Measurements from ENCODE around the gene NKX3-2. TPM values are rescaled to one million over a fixed set of nuclear protein-coding genes. Genes with fewer than 3 reads are reported as not detected.

Gene NKX3-2
- total RNA-seq, 2 donors from 2014 or later: not detected

DNA sequence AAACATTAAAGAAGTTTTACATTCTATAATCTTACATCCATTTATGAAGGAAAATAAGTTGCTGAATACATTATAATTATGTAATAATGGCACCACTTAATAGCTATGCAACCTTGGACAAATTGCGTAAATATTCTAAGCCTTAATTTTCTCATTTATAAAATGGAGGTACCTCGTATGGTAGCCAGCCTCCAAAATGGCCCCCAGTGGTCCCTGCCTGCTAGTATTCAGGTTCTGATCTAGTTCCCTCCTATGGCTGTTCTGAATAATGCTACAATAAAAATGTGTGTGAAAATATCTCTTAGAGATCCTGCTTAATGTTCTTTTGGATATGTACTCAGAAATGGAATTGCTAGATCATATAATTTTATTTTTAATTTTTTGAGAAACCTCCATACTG lies 11.0 kb upstream of the NKX3-2 start:
- H3K9me3 ChIP-seq (ENCODE audit: control insufficient read depth, low read length, poor library complexity, severe bottlenecking): no peaks in the 10 kb centered on the region
- Mint-ChIP-seq H3K27ac (no peak overlapping the region), H3K4me1 (no peaks in the 10 kb centered on the region), H3K4me3 (no peak overlapping the region), H3K36me3 (ENCODE audit: low read depth) (no peaks in the 10 kb centered on the region), H3K27me3 (peaks cover 64% of the 10 kb centered on the region)
- DNase-seq: no peak
- ATAC-seq: no peak

DNA sequence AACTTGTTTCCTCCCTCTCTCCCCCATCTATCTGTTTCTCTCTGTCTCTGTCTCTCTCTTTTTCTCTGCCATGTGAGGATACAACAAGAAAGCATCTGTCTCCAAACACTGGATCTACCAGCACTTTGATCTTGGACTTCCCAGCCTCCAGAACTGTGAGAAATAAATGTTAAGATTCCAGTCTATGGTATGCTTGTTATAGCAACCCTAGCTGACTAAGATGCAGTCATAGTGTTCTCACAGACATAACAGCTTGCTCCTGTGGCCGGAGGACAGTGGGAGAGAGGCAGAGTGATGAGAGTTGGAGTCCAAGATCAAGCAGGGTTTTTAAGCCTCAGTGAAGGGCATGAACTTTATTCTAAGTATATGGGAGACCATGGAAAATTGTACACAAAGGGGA lies 8.8 kb upstream of the NKX3-2 start:
- DNase-seq (no peak), ATAC-seq (no peak)
- no peak overlapping the region for H3K4me3 Mint-ChIP-seq
- H3K36me3 Mint-ChIP-seq (ENCODE audit: low read depth): no peaks in the 10 kb centered on the region
- H3K9me3 ChIP-seq (ENCODE audit: control insufficient read depth, low read length, poor library complexity, severe bottlenecking): no peaks in the 10 kb centered on the region
- H3K27me3 Mint-ChIP-seq: peaks cover 76% of the 10 kb centered on the region
- peaks cover 7% of the 10 kb centered on the region for H3K4me1 Mint-ChIP-seq
- H3K27ac Mint-ChIP-seq: no peak overlapping the region

DNA sequence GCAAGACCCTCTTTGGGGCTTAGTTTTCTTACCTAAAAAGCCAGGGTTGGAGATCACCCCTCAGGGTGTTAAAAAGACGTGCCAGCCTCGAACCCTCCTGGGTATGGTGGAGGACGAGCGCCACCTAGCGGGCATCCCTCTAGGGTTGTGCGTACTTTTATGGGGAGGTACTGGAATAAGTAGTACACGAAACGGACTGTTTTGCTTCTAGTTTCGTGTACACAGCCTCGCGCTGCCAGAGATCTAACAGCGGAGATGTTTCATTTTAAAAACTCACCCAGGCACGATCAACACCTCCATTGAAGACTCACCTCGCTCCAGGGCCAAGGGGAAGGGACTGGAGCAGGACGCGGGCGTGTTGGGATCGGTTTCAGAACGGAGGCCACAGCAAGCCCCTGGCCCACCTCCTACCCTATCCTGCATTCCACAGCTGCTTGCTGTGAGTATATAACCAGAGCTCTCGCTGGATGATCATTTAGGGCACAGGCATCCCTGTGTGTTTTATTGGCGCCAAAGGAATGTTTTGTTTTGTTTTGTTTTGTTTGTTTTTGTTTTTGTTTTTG lies 4.8 kb upstream of the NKX3-2 start:
- Mint-ChIP-seq H3K27ac (peak overlapping the region; percentile 72), H3K4me3 (peak overlapping the region; percentile 55)

DNA sequence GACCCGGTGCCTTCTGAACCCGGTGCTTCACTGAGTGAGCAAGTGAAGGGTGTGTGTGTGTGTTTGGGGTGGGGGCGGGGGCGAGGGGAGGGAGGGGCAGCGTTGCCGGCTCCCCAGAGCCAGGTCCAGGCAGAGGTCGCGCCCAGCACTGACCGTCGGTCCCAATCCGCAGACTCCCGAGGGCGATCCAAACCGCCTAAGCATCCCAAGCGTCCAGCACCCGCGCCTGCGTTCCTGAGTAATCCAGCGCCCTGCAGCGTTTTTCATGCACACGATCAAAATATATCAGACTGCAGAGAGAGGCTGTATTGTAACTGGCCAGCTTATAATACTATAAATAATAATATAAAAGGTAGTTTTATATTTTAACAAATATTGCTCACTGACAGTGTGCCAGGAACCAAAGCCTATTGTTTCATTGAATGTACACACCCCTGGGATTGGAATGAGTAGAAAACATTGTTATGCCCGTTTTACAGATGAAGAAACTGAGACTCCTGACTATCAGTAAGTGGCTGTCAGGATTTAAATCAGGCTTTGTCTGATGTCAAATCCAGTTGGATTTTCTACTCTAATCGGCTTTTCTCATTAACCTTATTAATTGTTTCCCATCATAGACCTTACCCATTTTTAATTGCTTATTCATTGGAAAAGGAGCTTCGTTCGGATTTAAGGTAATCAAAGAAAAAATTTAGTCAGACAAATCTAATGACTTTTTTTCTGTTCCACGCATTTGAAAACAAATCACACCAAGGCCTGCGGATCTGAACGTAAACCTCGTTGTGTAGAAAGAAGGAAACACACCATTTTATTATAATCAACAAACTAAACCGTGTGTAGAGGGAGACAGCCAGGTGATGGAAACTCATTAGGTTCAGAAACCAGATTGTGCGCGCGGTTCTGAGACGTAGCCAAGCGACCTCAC lies 4.0 kb upstream of the NKX3-2 start:
- H3K27me3 Mint-ChIP-seq: peaks cover 74% of the 10 kb centered on the region
- H3K27ac Mint-ChIP-seq: peak overlapping the region; percentile 72
- DNase-seq (no peak), ATAC-seq (peak; percentile 22)
- peaks cover 20% of the 10 kb centered on the region for H3K4me1 Mint-ChIP-seq
- peaks cover 7% of the 10 kb centered on the region for H3K9me3 ChIP-seq (ENCODE audit: control insufficient read depth, low read length, poor library complexity, severe bottlenecking)
- H3K36me3 Mint-ChIP-seq (ENCODE audit: low read depth): peaks cover 7% of the 10 kb centered on the region
- peak overlapping the region; percentile 55 for H3K4me3 Mint-ChIP-seq

More for the DNA sequence above, 4.8 kb upstream of the NKX3-2 start:
- Mint-ChIP-seq H3K27me3 (peaks cover 77% of the 10 kb centered on the region), H3K36me3 (ENCODE audit: low read depth) (peaks cover 7% of the 10 kb centered on the region), H3K4me1 (peaks cover 18% of the 10 kb centered on the region)
- peaks cover 7% of the 10 kb centered on the region for H3K9me3 ChIP-seq (ENCODE audit: control insufficient read depth, low read length, poor library complexity, severe bottlenecking)
- ATAC-seq: peak; percentile 77
- peak; percentile 56 to 73 (median 58) for DNase-seq

DNA sequence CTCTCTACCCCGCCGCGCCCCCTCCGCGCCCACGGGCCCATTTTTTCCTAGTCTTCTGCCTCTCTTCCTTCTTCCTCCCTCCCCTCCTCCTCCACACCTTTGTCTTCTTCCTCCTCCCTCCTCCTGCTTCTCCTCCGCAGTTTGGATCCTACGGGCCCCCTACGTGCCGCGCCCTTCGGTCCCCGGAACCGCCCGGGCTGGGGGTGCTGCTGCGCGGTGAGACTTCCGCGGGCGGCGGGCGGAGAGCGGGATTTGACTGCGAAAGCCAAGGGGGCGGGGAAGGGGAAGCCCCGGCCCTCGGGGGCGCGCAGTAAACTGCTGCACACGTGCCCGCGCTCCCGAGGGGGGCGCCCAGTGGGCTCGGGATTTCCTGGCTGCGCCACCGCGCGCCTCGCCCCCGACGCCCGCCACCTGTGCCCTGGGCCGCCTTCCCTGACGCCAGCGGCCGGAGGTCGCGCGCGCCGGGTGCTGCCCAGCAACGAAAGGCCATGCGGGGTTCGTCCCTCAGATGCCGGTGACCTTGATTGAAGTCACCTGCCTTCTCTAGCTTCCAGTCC lies 3.3 kb upstream of the NKX3-2 start:
- H3K4me3 Mint-ChIP-seq: peak overlapping the region; percentile 88
- H3K27me3 Mint-ChIP-seq: peaks cover 74% of the 10 kb centered on the region
- ATAC-seq (peak; percentile 31), DNase-seq (no peak)
- H3K36me3 Mint-ChIP-seq (ENCODE audit: low read depth): peaks cover 7% of the 10 kb centered on the region
- H3K27ac Mint-ChIP-seq: no peak overlapping the region
- peaks cover 20% of the 10 kb centered on the region for H3K4me1 Mint-ChIP-seq
- H3K9me3 ChIP-seq (ENCODE audit: control insufficient read depth, low read length, poor library complexity, severe bottlenecking): peaks cover 7% of the 10 kb centered on the region

DNA sequence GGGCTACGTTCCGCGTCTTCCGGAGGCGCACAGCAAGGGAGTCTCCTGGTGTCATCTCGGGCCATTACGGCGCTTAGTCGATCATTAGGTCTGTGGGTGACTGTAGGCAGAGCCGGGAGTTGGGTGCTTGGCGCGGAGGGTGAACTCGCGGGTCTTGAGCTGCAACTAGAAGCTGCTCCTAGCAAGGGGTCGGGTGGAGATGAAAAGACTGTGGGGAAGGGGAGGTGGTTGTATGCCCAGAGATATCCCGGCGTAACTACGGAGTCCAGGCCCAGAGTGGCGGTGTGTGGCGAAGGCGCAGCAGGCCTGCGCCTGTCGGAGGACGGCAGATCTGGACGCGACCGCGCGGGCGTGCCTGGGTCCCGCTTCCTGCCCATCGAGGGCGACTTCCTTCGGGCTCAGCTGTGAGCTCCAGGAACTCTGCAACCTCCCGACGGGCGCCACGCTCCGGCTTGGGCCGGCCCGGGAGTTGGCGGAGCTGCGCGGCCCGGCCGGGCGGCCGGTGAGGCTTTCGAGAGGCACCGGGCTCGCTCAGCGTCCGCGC lies 2.7 kb upstream of the NKX3-2 start:
- peak; percentile 10 for ATAC-seq
- Mint-ChIP-seq H3K36me3 (ENCODE audit: low read depth) (peaks cover 7% of the 10 kb centered on the region), H3K4me1 (peaks cover 20% of the 10 kb centered on the region), H3K27ac (peak overlapping the region; percentile 64), H3K27me3 (peaks cover 70% of the 10 kb centered on the region), H3K4me3 (peak overlapping the region; percentile 88)
- peaks cover 7% of the 10 kb centered on the region for H3K9me3 ChIP-seq (ENCODE audit: control insufficient read depth, low read length, poor library complexity, severe bottlenecking)
- no peak for DNase-seq

DNA sequence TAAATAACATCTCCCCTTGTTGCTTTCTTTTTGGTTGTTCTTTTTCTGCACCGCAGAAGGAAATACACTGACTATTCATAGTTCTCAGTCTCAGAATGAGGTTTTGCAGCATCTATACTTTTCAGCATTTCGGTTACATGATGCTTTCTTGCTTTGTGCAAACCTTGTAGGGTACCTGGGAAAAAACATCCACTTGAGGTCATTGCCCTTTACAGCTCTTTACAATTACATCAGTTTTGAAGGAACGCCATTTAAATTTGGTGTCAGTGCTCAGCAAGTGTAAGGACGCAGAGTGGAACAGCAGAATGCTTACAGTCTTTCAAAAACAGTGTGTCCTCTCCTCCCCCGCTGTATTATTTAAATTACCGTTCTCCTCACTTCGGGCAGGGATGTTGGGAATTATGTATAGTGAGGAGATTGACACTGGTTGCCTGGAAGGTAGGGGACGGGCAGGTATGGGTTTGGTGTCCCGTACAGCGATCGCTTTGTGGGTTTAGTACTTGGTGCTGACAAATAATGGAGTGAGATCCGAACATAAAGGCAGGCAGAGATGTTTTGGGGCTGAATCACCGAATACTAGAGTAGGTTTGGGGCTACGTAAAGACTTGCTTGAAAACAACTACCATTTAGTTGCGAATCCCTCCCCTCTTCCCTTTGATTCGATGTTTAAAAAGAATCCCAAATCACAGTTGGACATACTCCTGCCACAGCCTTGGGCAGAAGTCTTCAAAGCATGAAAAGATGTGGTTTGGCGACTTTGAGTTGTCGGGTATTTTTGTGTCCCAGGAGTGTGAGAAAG lies 2.0 kb upstream of the NKX3-2 start:
- Mint-ChIP-seq H3K4me1 (peaks cover 22% of the 10 kb centered on the region), H3K4me3 (peak overlapping the region; percentile 88), H3K27me3 (peaks cover 70% of the 10 kb centered on the region), H3K36me3 (ENCODE audit: low read depth) (peaks cover 7% of the 10 kb centered on the region), H3K27ac (peak overlapping the region; percentile 64)
- DNase-seq (no peak), ATAC-seq (no peak)
- peaks cover 7% of the 10 kb centered on the region for H3K9me3 ChIP-seq (ENCODE audit: control insufficient read depth, low read length, poor library complexity, severe bottlenecking)

DNA sequence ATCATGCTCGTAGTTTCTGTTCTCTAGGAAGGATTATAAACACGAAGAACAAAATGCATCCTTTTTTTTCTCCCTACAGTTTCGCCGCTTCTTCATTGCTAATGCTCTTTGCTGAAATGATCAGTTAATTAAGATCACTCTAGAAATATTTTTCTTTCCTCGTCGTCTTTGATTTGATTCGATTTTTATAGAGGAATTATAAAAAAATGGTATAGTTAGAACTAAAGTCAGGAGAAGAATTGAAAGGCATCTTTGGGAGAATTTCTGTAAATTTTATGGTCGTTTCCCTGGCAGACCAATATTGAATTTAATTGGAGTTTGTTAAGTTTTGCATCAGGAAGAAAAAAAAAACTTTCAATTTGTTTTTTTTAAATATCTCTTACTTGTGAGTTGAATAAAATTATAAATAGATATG lies 1.1 kb upstream of the NKX3-2 start:
- peaks cover 7% of the 10 kb centered on the region for H3K9me3 ChIP-seq (ENCODE audit: control insufficient read depth, low read length, poor library complexity, severe bottlenecking)
- Mint-ChIP-seq H3K27ac (no peak overlapping the region), H3K27me3 (peaks cover 70% of the 10 kb centered on the region), H3K4me3 (peak overlapping the region; percentile 82), H3K36me3 (ENCODE audit: low read depth) (peaks cover 7% of the 10 kb centered on the region), H3K4me1 (peaks cover 28% of the 10 kb centered on the region)
- ATAC-seq (no peak), DNase-seq (no peak)

DNA sequence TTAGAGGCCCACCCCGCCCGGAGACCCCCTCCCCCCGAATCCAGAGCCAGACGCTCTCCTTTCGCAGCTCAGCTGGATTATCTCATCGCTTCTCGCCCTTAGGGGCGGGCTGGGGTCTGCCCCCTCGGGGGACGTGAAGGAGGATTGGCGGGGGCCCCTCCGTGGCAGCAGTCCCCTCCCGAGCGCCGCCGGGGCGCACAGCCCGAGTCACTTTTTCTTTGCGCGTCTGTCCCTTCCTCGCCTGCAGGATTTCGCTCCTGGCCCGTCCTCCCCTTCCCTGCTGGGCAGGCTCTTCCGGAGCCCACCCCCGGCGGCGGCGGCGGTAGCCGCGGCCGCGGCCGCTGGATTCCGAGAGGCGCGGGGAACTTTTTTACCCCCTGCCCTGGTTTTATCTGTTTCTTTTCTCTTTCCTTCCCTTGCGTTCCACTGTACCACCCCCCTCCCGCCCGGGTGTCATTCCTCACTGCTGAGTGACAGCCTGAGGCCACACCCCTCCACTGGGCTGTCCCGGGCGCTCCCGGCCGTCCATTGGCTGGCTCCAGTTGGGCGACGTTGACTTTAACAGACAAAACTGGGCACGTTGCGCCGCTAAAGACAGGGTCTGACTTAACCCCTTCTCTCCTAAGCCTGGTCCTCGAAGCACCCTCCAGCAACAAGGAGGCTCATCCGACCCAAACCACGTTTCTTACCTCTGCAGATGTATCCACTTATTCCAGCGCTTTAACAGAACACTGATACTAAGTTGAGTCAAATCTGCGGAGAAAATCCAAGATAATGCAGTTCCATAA lies 492 bp upstream of the NKX3-2 start:
- H3K27me3 Mint-ChIP-seq: peaks cover 71% of the 10 kb centered on the region
- H3K4me1 Mint-ChIP-seq: peaks cover 28% of the 10 kb centered on the region
- H3K9me3 ChIP-seq (ENCODE audit: control insufficient read depth, low read length, poor library complexity, severe bottlenecking): peaks cover 7% of the 10 kb centered on the region
- no peak overlapping the region for H3K27ac Mint-ChIP-seq
- DNase-seq: no peak
- H3K36me3 Mint-ChIP-seq (ENCODE audit: low read depth): peaks cover 7% of the 10 kb centered on the region
- H3K4me3 Mint-ChIP-seq: peak overlapping the region; percentile 82
- ATAC-seq: peak; percentile 32

DNA sequence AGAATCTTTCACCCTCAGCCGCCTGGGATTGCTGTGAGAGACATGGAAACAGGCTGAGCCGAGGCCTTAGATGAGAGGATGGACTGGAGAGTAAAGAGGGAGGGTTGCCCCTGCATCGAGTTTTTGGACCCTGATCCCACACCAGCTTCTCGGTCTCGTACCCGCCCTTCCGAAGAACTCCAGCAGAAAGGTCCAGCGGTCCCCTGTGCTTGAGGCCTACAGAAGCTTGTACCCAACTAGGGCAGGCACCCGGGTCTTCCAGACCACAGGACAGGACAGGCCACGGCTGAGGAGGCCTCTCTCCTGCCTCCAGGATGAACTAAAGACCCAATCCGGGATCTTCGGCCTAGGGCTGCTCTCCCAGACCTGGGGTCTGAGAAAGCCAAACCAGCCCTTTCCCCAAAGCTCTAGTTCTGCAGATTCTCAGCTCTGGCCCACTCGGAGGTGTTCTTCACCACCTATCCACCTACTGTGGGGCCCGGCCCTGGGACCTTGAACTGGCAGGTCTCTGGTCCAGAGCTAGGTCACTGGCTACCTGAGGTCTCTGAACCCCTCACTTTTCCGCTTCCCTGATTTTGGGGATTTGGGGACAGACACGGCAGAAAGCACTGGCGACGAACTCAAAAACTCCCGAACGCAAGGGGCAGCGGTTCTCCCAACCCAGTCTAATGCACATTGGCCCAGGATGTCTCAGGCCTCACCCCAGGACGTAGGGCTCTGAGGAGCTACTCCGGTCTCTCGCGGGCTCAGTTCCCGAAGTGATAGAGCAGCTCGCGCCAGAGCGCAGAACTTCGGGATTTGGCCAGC lies 1.1 kb downstream of the NKX3-2 start:
- peaks cover 11% of the 10 kb centered on the region for H3K36me3 Mint-ChIP-seq (ENCODE audit: low read depth)
- ATAC-seq: no peak
- H3K27me3 Mint-ChIP-seq: peaks cover 72% of the 10 kb centered on the region
- DNase-seq: no peak
- peaks cover 21% of the 10 kb centered on the region for H3K4me1 Mint-ChIP-seq
- peak overlapping the region; percentile 76 for H3K4me3 Mint-ChIP-seq
- H3K27ac Mint-ChIP-seq: peak overlapping the region; percentile 21
- H3K9me3 ChIP-seq (ENCODE audit: control insufficient read depth, low read length, poor library complexity, severe bottlenecking): peaks cover 7% of the 10 kb centered on the region

DNA sequence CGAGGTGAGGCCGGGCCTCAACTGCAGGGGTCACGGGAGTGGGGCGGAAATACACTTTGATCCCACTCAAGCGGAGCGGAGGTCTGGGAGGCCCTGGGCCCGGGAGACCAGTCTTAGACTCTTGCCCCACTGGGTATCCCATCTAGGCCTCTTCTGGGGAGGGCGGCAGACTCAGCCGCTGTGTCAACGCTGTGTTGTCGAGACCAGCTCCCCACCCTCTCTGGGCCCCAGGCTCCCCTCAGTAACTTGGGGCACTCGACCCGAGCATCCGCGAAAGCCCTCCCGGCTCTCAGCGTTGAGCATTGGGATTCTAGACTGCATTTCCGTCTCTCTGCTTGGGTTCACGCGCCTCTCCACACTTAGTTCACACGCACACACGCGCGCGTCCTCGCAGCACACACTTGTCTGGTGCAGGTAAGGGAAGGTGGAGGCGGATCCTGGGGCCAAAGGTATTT lies 1.7 kb downstream of the NKX3-2 start:
- H3K27ac Mint-ChIP-seq: no peak overlapping the region
- DNase-seq: no peak
- peaks cover 21% of the 10 kb centered on the region for H3K4me1 Mint-ChIP-seq
- no peak for ATAC-seq
- H3K36me3 Mint-ChIP-seq (ENCODE audit: low read depth): peaks cover 11% of the 10 kb centered on the region
- peaks cover 7% of the 10 kb centered on the region for H3K9me3 ChIP-seq (ENCODE audit: control insufficient read depth, low read length, poor library complexity, severe bottlenecking)
- peak overlapping the region; percentile 76 for H3K4me3 Mint-ChIP-seq
- H3K27me3 Mint-ChIP-seq: peaks cover 74% of the 10 kb centered on the region

All from T-helper 17 cell (primary cell).